RWPE2 (cell line): Measurements from ENCODE around the gene PDIA5.

Experiments
- ATAC-seq: fragments of 200-7000 bp; cut with Tn5 transposase; 3 replicates; pipeline ENCODE4 v1.9.1; 2021; ENCODE audit warnings: low read depth
- DNase-seq: peaks from one replicate; pipeline ENCODE4 v3.0.0-alpha.2; 2020; ENCODE audit warnings: low spot score
- H3K27ac ChIP-seq: fragments of 450-650 bp; 2 replicates; pipeline ENCODE4 v1.5.1; 2017; ENCODE audit warnings: mild to moderate bottlenecking; ENCODE audit not compliant: poor library complexity, severe bottlenecking
- H3K27me3 ChIP-seq: fragments of 250-450 bp; sonication (Bioruptor Pico); 2 replicates; pipeline ENCODE4 v1.5.1; 2021; ENCODE audit warnings: mild to moderate bottlenecking, moderate library complexity; ENCODE audit not compliant: insufficient read depth, poor library complexity, severe bottlenecking
- H3K36me3 ChIP-seq: fragments of 250-450 bp; sonication (Bioruptor Pico); 2 replicates; pipeline ENCODE4 v1.5.1; 2020; ENCODE audit warnings: low read depth, mild to moderate bottlenecking, moderate library complexity
- H3K4me1 ChIP-seq: fragments of 250-450 bp; sonication (Bioruptor Pico); 2 replicates; pipeline ENCODE4 v1.5.1; 2021; ENCODE audit warnings: mild to moderate bottlenecking, moderate library complexity; ENCODE audit not compliant: insufficient read depth, poor library complexity, severe bottlenecking
- H3K4me3 ChIP-seq: fragments of 250-450 bp; sonication (Bioruptor Pico); 2 replicates; pipeline ENCODE4 v1.5.1; 2021; ENCODE audit warnings: mild to moderate bottlenecking, moderate library complexity; ENCODE audit not compliant: severe bottlenecking
- H3K9me3 ChIP-seq: fragments of 250-450 bp; sonication (Bioruptor Pico); 2 replicates; pipeline ENCODE4 v1.5.1; 2021; ENCODE audit warnings: mild to moderate bottlenecking, moderate library complexity; ENCODE audit not compliant: severe bottlenecking
- CTCF ChIP-seq: fragments of 450-650 bp; IDR thresholded peaks from one replicate; pipeline ENCODE4 v1.5.1; 2017; ENCODE audit warnings: mild to moderate bottlenecking, moderate library complexity; ENCODE audit not compliant: poor library complexity, severe bottlenecking

Gene PDIA5

GRCh38 chr3:123066896-123067688, at the start of gene PDIA5:
Gene PDIA5 (plus strand): TSS chr3:123067025. CDS start chr3:123067165, 140 bp downstream.
- TF ChIP-seq CTCF: no peak
- ATAC-seq: peak; percentile 90
- Histone ChIP-seq H3K27ac (peak within 1 kb of the TSS; percentile 63), H3K9me3 (no peaks in the 10 kb centered on the region), H3K27me3 (no peaks in the 10 kb centered on the region), H3K4me1 (peaks cover 11% of the 10 kb centered on the region), H3K36me3 (no peaks in the 10 kb centered on the region), H3K4me3 (peak within 1 kb of the TSS; percentile 87)
- DNase-seq: peak; percentile 92

GRCh38 chr3:123018683-123019082, 48.1 kb upstream of the PDIA5 start:
- H3K36me3 ChIP-seq: no peaks in the 10 kb centered on the region

GRCh38 chr3:123019161-123019560, 47.7 kb upstream of the PDIA5 start:
- Histone ChIP-seq H3K36me3 (no peaks in the 10 kb centered on the region), H3K9me3 (no peaks in the 10 kb centered on the region), H3K27me3 (peaks cover 2% of the 10 kb centered on the region), H3K4me1 (no peaks in the 10 kb centered on the region), H3K27ac (no peak overlapping the region), H3K4me3 (no peak overlapping the region)
- no peak for ATAC-seq
- no peak for TF ChIP-seq CTCF
- DNase-seq: no peak

More at GRCh38 chr3:123018683-123019082, 48.1 kb upstream of the PDIA5 start:
- no peak overlapping the region for H3K27ac ChIP-seq
- TF ChIP-seq CTCF: no peak
- H3K4me1 ChIP-seq: no peaks in the 10 kb centered on the region
- peaks cover 2% of the 10 kb centered on the region for H3K27me3 ChIP-seq
- ATAC-seq (no peak), DNase-seq (no peak)
- H3K4me3 ChIP-seq: no peak overlapping the region
- no peaks in the 10 kb centered on the region for H3K9me3 ChIP-seq

- ATAC-seq (no peak), DNase-seq (no peak)
- Histone ChIP-seq H3K4me3 (no peak overlapping the region), H3K27me3 (peaks cover 2% of the 10 kb centered on the region), H3K27ac (no peak overlapping the region), H3K4me1 (no peaks in the 10 kb centered on the region), H3K36me3 (no peaks in the 10 kb centered on the region), H3K9me3 (no peaks in the 10 kb centered on the region)
- no peak for TF ChIP-seq CTCF
These were observed 47.2 kb upstream of the PDIA5 start for GRCh38 chr3:123019591-123019990.

GRCh38 chr3:123020709-123021108, 46.1 kb upstream of the PDIA5 start:
- Histone ChIP-seq H3K4me1 (no peaks in the 10 kb centered on the region), H3K27me3 (peaks cover 10% of the 10 kb centered on the region), H3K27ac (no peak overlapping the region), H3K9me3 (no peaks in the 10 kb centered on the region), H3K4me3 (no peak overlapping the region), H3K36me3 (no peaks in the 10 kb centered on the region)
- DNase-seq (no peak), ATAC-seq (no peak)
- TF ChIP-seq CTCF: no peak
